Spleen (tissue), 11 donors: Measurements from ENCODE around the gene VPS18. TPM values are rescaled to one million over a fixed set of nuclear protein-coding genes. Genes with fewer than 3 reads are reported as not detected.

Source experiments
- DNase-seq: peaks from one replicate; pipeline ENCODE4 v3.0.0-alpha.2; 2020
- H3K27ac ChIP-seq, 8 donors: fragments of 200-600 bp; sonication (generic) in 7 of 8; 1 replicate in 4 of 8; 2 replicates in 4 of 8; pipeline versions ENCODE4 v1.5.0 to v1.8.0; 2016 to 2021; ENCODE audit warnings: inconsistent platforms in 4 of 8, mild to moderate bottlenecking in 4 of 8, moderate library complexity in 1 of 8
- H3K27me3 ChIP-seq, 7 donors: fragments of 200-600 bp; sonication (generic) in 6 of 7; replicated peaks in 1 of 7; 1 replicate in 4 of 7; 2 replicates in 3 of 7; pipeline versions ENCODE4 v1.5.0 to v1.8.0; 2016 to 2021; ENCODE audit warnings: inconsistent platforms in 3 of 7, mild to moderate bottlenecking in 1 of 7
- H3K36me3 ChIP-seq, 6 donors: fragments of 200-600 bp; sonication (generic) in 5 of 6; 1 replicate in 4 of 6; 2 replicates in 2 of 6; pipeline versions ENCODE4 v1.5.0 to v1.8.0; 2016 to 2021; ENCODE audit warnings: inconsistent platforms in 2 of 6
- H3K4me1 ChIP-seq, 6 donors: fragments of 200-600 bp; sonication (generic) in 5 of 6; 1 replicate in 3 of 6; 2 replicates in 3 of 6; pipeline versions ENCODE4 v1.5.0 to v1.8.0; 2016 to 2021; ENCODE audit warnings: inconsistent platforms in 3 of 6
- H3K4me3 ChIP-seq, 8 donors: fragments of 200-600 bp; sonication (generic) in 7 of 8; 1 replicate in 4 of 8; 2 replicates in 4 of 8; pipeline versions ENCODE4 v1.5.0 to v1.8.0; 2016 to 2021; ENCODE audit warnings: inconsistent platforms in 4 of 8, mild to moderate bottlenecking in 4 of 8, moderate library complexity in 2 of 8
- H3K9me3 ChIP-seq, 8 donors: fragments of 200-600 bp; sonication (generic) in 7 of 8; 1 replicate in 4 of 8; 2 replicates in 4 of 8; pipeline versions ENCODE4 v1.5.0 to v1.8.0; 2016 to 2021; ENCODE audit warnings: inconsistent platforms in 4 of 8
- CTCF ChIP-seq, 11 experiments: fragments of 200-600 bp in 7 of 11; fragments of 450-650 bp in 4 of 11; sonication (generic) in 4 of 11; IDR thresholded peaks in 8 of 11; conservative IDR thresholded peaks in 3 of 11; 1 replicate in 7 of 11; 2 replicates in 4 of 11; pipeline versions ENCODE4 v1.4.0 to v1.8.0; 2016 to 2021; ENCODE audit warnings: antibody characterized with exemption in 11 of 11, inconsistent platforms in 4 of 11, mild to moderate bottlenecking in 1 of 11
- POLR2A ChIP-seq, 3 donors: fragments of 450-650 bp; IDR thresholded peaks; one replicate each; pipeline ENCODE4 v1.5.1; 2017; ENCODE audit warnings: antibody characterized with exemption in 3 of 3, mild to moderate bottlenecking in 1 of 3
- POLR2AphosphoS5 ChIP-seq, 3 donors: sonication (generic); formaldehyde crosslinking; IDR thresholded peaks; one replicate each; pipeline ENCODE4 v1.5.1; 2017; ENCODE audit warnings: antibody characterized with exemption in 3 of 3
- WGBS, 5 donors: extraction: QIAGEN DNeasy Blood & Tissue Kit in 3 of 5; methylation state at CpG; one replicate each; pipeline versions ENCODE4 v1.1.5 to v1.1.7; 2013 to 2018; 5-methylcytosine and 5-hydroxymethylcytosine counted together
- intact Hi-C: fragments of 100-400 bp; cut with DNase I; formaldehyde crosslinking; loops from one replicate; pipeline ENCODE4 v1.15.0; 2023; ENCODE audit warnings: low total_unique reads
- polyA plus RNA-seq, 3 donors: library from polyadenylated mRNA; stranded (reverse); fragments of 200-250 nt; gene quantifications; one replicate each; pipeline ENCODE4 v1.2.1, GENCODE V29; 2013
- total RNA-seq, 7 donors: library from RNA; depleted of rRNA in 3 of 7; stranded (reverse); fragments of >200 nt in 3 of 7; fragmentation: NEBNext Ultra II Directional in 4 of 7; extraction: Animal tissue kit (Norgen Biotek cat#: 25700) in 4 of 7; gene quantifications; one replicate each; pipeline versions ENCODE4 v1.1.0 to v1.2.1, GENCODE V29; 2016 to 2021
- donor health status: healthy with polysubstance abuse.
- donor health status: DM: no; HTN: no; CAD: no; lungs with moderate emphysema.
- donor health status: DM: no; HTN: no; CAD: no.
- donor health status: Bipolar disorder and iron deficiency.
- donor health status: healthy.
- donor health status: DM: no; HTN: no; CAD: no.
- donor health status: DM: yes; HTN: yes; CAD: no.

The VPS18 gene
- total and polyA plus RNA-seq, 10 donors = 7.2 to 29.1 (median 22.3) TPM

- Histone ChIP-seq H3K9me3 (no peaks in the 10 kb centered on the region), H3K27me3 (peaks cover 0 to 4% (median 0%) of the 10 kb centered on the region in 7 donors), H3K4me1 (peaks cover 0 to 24% (median 23%) of the 10 kb centered on the region in 6 donors), H3K27ac (no peak overlapping the region), H3K4me3 (no peak overlapping the region), H3K36me3 (peaks cover 0 to 31% (median 5%) of the 10 kb centered on the region in 6 donors)
- DNase-seq = peak; percentile 39
- TF ChIP-seq POLR2A (IDR thresholded peaks at IDR 0.05) = no peak
- 87 to 94% (median 90%) methylated on average over 8 of the region's 8 CpGs for WGBS, 5 donors
- intact Hi-C loops = no loop called here
These were observed 43.6 kb upstream of the VPS18 start for GRCh38 chr15:40850576-40851112.

GRCh38 chr15:40852529-40852928 lies 41.7 kb upstream of the VPS18 start:
- Histone ChIP-seq H3K27me3 (no peaks in the 10 kb centered on the region), H3K36me3 (peaks cover 0 to 46% (median 5%) of the 10 kb centered on the region in 6 donors), H3K4me3 (no peak overlapping the region), H3K4me1 (peaks cover 0 to 12% (median 8%) of the 10 kb centered on the region in 6 donors), H3K27ac (no peak overlapping the region), H3K9me3 (no peaks in the 10 kb centered on the region)
- DNase-seq = no peak
- WGBS, 5 donors = 85 to 97% (median 90%) methylated on average over 5 of the region's 5 CpGs
- no peak for TF ChIP-seq CTCF (IDR thresholded peaks at IDR 0.05 in 8 of 11, conservative IDR thresholded peaks at IDR 0.05 in 3 of 11)
- no peak for TF ChIP-seq POLR2A (IDR thresholded peaks at IDR 0.05)
- no peak for TF ChIP-seq POLR2AphosphoS5 (IDR thresholded peaks at IDR 0.05)
- intact Hi-C loops = no loop called here

GRCh38 chr15:40853241-40853890 lies 40.9 kb upstream of the VPS18 start:
- TF ChIP-seq POLR2AphosphoS5 (IDR thresholded peaks at IDR 0.05) = no peak
- no peak for TF ChIP-seq POLR2A (IDR thresholded peaks at IDR 0.05)
- TF ChIP-seq CTCF (IDR thresholded peaks at IDR 0.05 in 8 of 11, conservative IDR thresholded peaks at IDR 0.05 in 3 of 11) = no peak
- no peak overlapping the region for H3K4me3 ChIP-seq
- peak; percentile 67 for DNase-seq
- no peak overlapping the region for H3K27ac ChIP-seq
- WGBS, 5 donors = 88 to 94% (median 92%) methylated on average over 16 of the region's 16 CpGs
- peaks cover 0 to 46% (median 5%) of the 10 kb centered on the region in 6 donors for H3K36me3 ChIP-seq
- peaks cover 0 to 14% (median 9%) of the 10 kb centered on the region in 6 donors for H3K4me1 ChIP-seq
- H3K27me3 ChIP-seq = no peaks in the 10 kb centered on the region
- no peaks in the 10 kb centered on the region for H3K9me3 ChIP-seq
- intact Hi-C loops = no loop called here

GRCh38 chr15:40854161-40854560 lies 40.1 kb upstream of the VPS18 start:
- Histone ChIP-seq H3K27me3 (no peaks in the 10 kb centered on the region), H3K9me3 (no peaks in the 10 kb centered on the region), H3K4me3 (no peak overlapping the region), H3K4me1 (peaks cover 0 to 18% (median 11%) of the 10 kb centered on the region in 6 donors), H3K27ac (no peak overlapping the region), H3K36me3 (peaks cover 0 to 46% (median 5%) of the 10 kb centered on the region in 6 donors)
- no peak for TF ChIP-seq POLR2A (IDR thresholded peaks at IDR 0.05)
- TF ChIP-seq CTCF (IDR thresholded peaks at IDR 0.05 in 8 of 11, conservative IDR thresholded peaks at IDR 0.05 in 3 of 11) = no peak
- no peak for TF ChIP-seq POLR2AphosphoS5 (IDR thresholded peaks at IDR 0.05)
- DNase-seq = peak; percentile 49
- intact Hi-C loops = no loop called here
- WGBS, 5 donors = 53 to 85% (median 69%) methylated on average over 8 to 10 of the region's 10 CpGs
